Panc1 (cell line): ENCODE measurements around the gene ARRDC5. TPM values are rescaled to one million over a fixed set of nuclear protein-coding genes. Genes with fewer than 3 reads are reported as not detected.

ENCODE experiments used
- ATAC-seq: fragments of 200-7000 bp; cut with Tn5 transposase; 2 replicates; pipeline ENCODE4 v1.9.1; 2020; ENCODE audit warnings: mild to moderate bottlenecking, moderate library complexity
- BruUV-seq: library from RNA; stranded (reverse); fragments of 400-500 nt; replicated peaks from 2 replicates; lab custom pipeline; 2021; lab: Mats Ljungman, UMichigan
- CTCF ChIA-PET: fragments of 300-600 bp; sonication (Branson Sonifier 250); formaldehyde crosslinking; loops from one replicate; lab custom pipeline; 2022; ENCODE audit warnings: antibody characterized with exemption; lab: Charles Lee
- POLR2A ChIA-PET: fragments of 300-600 bp; sonication (Branson Sonifier 250); formaldehyde crosslinking; loops from one replicate; lab custom pipeline; 2022; ENCODE audit warnings: antibody characterized with exemption; lab: Charles Lee
- DNase-seq: peaks from one replicate; pipeline ENCODE4 v3.0.0-alpha.2; 2010; ENCODE audit warnings: low read depth, low spot score
- H3K27ac ChIP-seq: 2 replicates; pipeline ENCODE4 v1.5.1; 2011; ENCODE audit warnings: mild to moderate bottlenecking, low read length, inconsistent platforms
- H3K27me3 ChIP-seq: fragments of 200-500 bp; sonication (Bioruptor generic); 2 replicates; pipeline ENCODE4 v1.6.0; 2014; ENCODE audit warnings: low read length, inconsistent platforms; ENCODE audit not compliant: control insufficient read depth, insufficient read depth
- H3K36me3 ChIP-seq: fragments of 200-500 bp; sonication (Bioruptor generic); 2 replicates; pipeline ENCODE4 v1.5.1; 2014; ENCODE audit warnings: inconsistent platforms, mild to moderate bottlenecking, low read length, moderate library complexity; ENCODE audit not compliant: control insufficient read depth, insufficient read depth
- H3K4me1 ChIP-seq: 2 replicates; pipeline ENCODE4 v1.5.1; 2011; ENCODE audit warnings: inconsistent platforms, mild to moderate bottlenecking, low read length, moderate library complexity; ENCODE audit not compliant: control insufficient read depth, insufficient read depth
- H3K4me3 ChIP-seq, 2 experiments: 2 replicates each; pipeline ENCODE4 v1.5.1; 2011 to 2012; ENCODE audit warnings: low read depth in 2 of 2, low read length in 2 of 2, mild to moderate bottlenecking in 2 of 2, inconsistent platforms in 1 of 2, moderate library complexity in 1 of 2
- H3K9me3 ChIP-seq: fragments of 200-500 bp; sonication (Bioruptor generic); 2 replicates; pipeline ENCODE4 v1.5.1; 2014; ENCODE audit warnings: low read depth, mild to moderate bottlenecking, inconsistent platforms, low read length, moderate library complexity; ENCODE audit not compliant: control insufficient read depth, insufficient read depth
- POLR2AphosphoS5 ChIP-seq: IDR thresholded peaks from 2 replicates; pipeline ENCODE4 v1.6.1; 2012; ENCODE audit warnings: mild to moderate bottlenecking, low read depth, low read length, moderate library complexity
- SIN3A ChIP-seq: IDR thresholded peaks from 2 replicates; pipeline ENCODE4 v1.6.1; 2012; ENCODE audit warnings: low read depth, mild to moderate bottlenecking, low read length, moderate library complexity, borderline replicate concordance; ENCODE audit not compliant: insufficient read depth
- TCF7L2 ChIP-seq: IDR thresholded peaks from 2 replicates; pipeline ENCODE4 v1.6.1; 2011; ENCODE audit warnings: mild to moderate bottlenecking, low read depth, low read length, inconsistent platforms
- in situ Hi-C: cut with HindIII; loops from 2 replicates; pipeline ENCODE4 v1.10.0; 2016; ENCODE audit warnings: low sequenced_read_pairs, low pct_unique_long_range_greater_than_20kb
- intact Hi-C: fragments of 100-400 bp; cut with micrococcal nuclease; formaldehyde crosslinking; loops from one replicate; pipeline ENCODE4 v1.10.0; 2022; ENCODE audit not compliant: unreplicated experiment
- total RNA-seq: library from RNA; stranded (reverse); gene quantifications from one replicate; pipeline ENCODE4 v1.2.1, GENCODE V29; 2021; ENCODE audit not compliant: unreplicated experiment
- TF ChIP-seq, protein P1 (sequence below): fragments of 450-650 bp; IDR thresholded peaks from 2 replicates; pipeline ENCODE4 v1.5.1; 2017; ENCODE audit warnings: mild to moderate bottlenecking
- TF ChIP-seq, protein P2 (sequence below), 2 experiments: IDR thresholded peaks; 2 replicates each; pipeline ENCODE4 v1.6.1; 2011 to 2012; ENCODE audit warnings: low read depth in 2 of 2, control low read depth in 1 of 2, low read length in 1 of 2, mild to moderate bottlenecking in 1 of 2, moderate library complexity in 1 of 2; ENCODE audit not compliant: insufficient read depth in 1 of 2

ARRDC5 gene
- total RNA-seq, 1 experiment from 2014 or later, result not detected

DNA sequence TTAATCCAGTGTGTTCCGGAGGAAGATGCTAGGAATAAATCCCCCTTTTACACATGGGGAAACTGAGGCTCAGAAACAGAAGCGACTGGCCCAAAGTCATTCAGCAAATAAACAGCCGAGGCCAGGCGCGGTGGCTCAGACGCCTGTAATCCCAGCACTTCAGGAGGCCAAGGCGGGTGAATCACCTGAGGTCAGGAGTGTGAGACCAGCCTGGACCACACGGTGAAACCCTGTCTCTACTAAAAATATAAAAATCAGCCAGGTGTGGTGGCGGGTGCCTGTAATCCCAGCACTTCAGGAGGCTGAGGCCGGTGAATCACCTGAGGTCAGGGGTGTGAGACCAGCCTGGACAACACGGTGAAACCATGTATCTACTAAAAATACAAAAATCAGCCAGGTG, 23.7 kb downstream of the ARRDC5 start:
- no peak for ATAC-seq
- ChIA-PET POLR2A (interaction anchor here (0.5 kb wide), 1 partner anchor 50 kb away, joined by 12 read pairs; no protein-coding TSS in a partner anchor), CTCF (no interaction called here)
- H3K27me3 ChIP-seq, result no peaks in the 10 kb centered on the region
- intact Hi-C loops, result no loop called here
- no peak overlapping the region for H3K27ac ChIP-seq
- TF ChIP-seq, protein P1, sequence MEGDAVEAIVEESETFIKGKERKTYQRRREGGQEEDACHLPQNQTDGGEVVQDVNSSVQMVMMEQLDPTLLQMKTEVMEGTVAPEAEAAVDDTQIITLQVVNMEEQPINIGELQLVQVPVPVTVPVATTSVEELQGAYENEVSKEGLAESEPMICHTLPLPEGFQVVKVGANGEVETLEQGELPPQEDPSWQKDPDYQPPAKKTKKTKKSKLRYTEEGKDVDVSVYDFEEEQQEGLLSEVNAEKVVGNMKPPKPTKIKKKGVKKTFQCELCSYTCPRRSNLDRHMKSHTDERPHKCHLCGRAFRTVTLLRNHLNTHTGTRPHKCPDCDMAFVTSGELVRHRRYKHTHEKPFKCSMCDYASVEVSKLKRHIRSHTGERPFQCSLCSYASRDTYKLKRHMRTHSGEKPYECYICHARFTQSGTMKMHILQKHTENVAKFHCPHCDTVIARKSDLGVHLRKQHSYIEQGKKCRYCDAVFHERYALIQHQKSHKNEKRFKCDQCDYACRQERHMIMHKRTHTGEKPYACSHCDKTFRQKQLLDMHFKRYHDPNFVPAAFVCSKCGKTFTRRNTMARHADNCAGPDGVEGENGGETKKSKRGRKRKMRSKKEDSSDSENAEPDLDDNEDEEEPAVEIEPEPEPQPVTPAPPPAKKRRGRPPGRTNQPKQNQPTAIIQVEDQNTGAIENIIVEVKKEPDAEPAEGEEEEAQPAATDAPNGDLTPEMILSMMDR, result no peak
- TF ChIP-seq SIN3A, result no peak
- TF ChIP-seq POLR2AphosphoS5, result no peak
- H3K4me3 ChIP-seq, result no peak overlapping the region
- H3K36me3 ChIP-seq, result no peaks in the 10 kb centered on the region
- BruUV-seq, result no TSS peak
- in situ Hi-C loops, result no loop called here
- H3K9me3 ChIP-seq, result no peaks in the 10 kb centered on the region
- H3K4me1 ChIP-seq, result no peaks in the 10 kb centered on the region; the same call in 1 of the 2 replicates
- no peak for DNase-seq

DNA sequence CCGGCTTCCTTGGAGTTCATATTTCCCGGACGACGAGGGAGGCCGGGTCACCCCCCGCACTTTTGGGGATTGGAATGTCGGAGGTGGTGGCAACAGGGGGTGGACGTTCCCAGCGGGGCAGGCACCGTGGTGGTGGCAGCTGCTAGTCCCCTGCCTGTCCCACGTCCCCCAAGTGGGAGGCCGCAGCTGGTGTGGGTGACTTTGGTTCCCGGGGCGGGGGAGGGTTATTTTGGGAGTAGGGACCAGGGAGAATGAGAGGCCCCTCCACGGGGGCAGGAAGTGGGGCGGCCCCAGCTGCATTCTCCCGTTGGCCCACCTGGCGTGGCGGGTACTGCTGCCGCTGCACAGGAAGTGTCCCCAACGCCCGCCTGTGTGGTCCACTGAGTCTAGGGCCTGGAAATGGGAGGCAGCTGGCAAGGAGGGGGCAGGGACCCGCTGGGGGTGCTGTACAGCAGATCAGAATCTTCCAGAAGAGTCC, 24.2 kb downstream of the ARRDC5 start:
- no peaks in the 10 kb centered on the region for H3K9me3 ChIP-seq
- POLR2A ChIA-PET, result interaction anchor here (0.5 kb wide), 1 partner anchor 49 kb away, joined by 12 read pairs; no protein-coding TSS in a partner anchor
- TF ChIP-seq TCF7L2, result no peak
- TF ChIP-seq, protein P1, result no peak
- TF ChIP-seq, protein P2, sequence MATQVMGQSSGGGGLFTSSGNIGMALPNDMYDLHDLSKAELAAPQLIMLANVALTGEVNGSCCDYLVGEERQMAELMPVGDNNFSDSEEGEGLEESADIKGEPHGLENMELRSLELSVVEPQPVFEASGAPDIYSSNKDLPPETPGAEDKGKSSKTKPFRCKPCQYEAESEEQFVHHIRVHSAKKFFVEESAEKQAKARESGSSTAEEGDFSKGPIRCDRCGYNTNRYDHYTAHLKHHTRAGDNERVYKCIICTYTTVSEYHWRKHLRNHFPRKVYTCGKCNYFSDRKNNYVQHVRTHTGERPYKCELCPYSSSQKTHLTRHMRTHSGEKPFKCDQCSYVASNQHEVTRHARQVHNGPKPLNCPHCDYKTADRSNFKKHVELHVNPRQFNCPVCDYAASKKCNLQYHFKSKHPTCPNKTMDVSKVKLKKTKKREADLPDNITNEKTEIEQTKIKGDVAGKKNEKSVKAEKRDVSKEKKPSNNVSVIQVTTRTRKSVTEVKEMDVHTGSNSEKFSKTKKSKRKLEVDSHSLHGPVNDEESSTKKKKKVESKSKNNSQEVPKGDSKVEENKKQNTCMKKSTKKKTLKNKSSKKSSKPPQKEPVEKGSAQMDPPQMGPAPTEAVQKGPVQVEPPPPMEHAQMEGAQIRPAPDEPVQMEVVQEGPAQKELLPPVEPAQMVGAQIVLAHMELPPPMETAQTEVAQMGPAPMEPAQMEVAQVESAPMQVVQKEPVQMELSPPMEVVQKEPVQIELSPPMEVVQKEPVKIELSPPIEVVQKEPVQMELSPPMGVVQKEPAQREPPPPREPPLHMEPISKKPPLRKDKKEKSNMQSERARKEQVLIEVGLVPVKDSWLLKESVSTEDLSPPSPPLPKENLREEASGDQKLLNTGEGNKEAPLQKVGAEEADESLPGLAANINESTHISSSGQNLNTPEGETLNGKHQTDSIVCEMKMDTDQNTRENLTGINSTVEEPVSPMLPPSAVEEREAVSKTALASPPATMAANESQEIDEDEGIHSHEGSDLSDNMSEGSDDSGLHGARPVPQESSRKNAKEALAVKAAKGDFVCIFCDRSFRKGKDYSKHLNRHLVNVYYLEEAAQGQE (IDR thresholded peaks at IDR 0.05; ENCODE audit: insufficient read depth in 1 of 2, low read depth in 2 of 2, low read length in 1 of 2), result no peak
- TF ChIP-seq SIN3A, result no peak
- TF ChIP-seq POLR2AphosphoS5, result no peak
- in situ Hi-C loops (no loop called here), intact Hi-C loops (no loop called here)
- DNase-seq (no peak), ATAC-seq (no peak)
- H3K4me3 ChIP-seq, result no peak overlapping the region
- no peak overlapping the region for H3K27ac ChIP-seq
- CTCF ChIA-PET, result no interaction called here
- H3K36me3 ChIP-seq, result no peaks in the 10 kb centered on the region
- H3K27me3 ChIP-seq, result no peaks in the 10 kb centered on the region
- BruUV-seq, result no TSS peak
- no peaks in the 10 kb centered on the region; the same call in 1 of the 2 replicates for H3K4me1 ChIP-seq
